Left ventricle myocardium inferior (tissue), 1 donor: ENCODE measurements around the gene MYBPHL. TPM values are rescaled to one million over a fixed set of nuclear protein-coding genes. Genes with fewer than 3 reads are reported as not detected.
A peak's percentile ranks its signal among the peaks of the same experiment; 100 is the strongest.

Experiments used
- DNase-seq: peaks from one replicate; pipeline ENCODE4 v3.0.0-alpha.2; 2020
- H3K27ac ChIP-seq: fragments of 200-600 bp; replicated peaks from 2 replicates; pipeline ENCODE4 v1.8.0; 2021
- H3K27me3 ChIP-seq: fragments of 200-600 bp; 2 replicates; pipeline ENCODE4 v1.8.0; 2021; ENCODE audit warnings: low read depth
- H3K36me3 ChIP-seq: fragments of 200-600 bp; 2 replicates; pipeline ENCODE4 v1.8.0; 2021
- H3K4me1 ChIP-seq: fragments of 200-600 bp; 2 replicates; pipeline ENCODE4 v1.8.0; 2021
- H3K4me3 ChIP-seq: fragments of 200-600 bp; 2 replicates; pipeline ENCODE4 v1.8.0; 2021; ENCODE audit warnings: mild to moderate bottlenecking, moderate library complexity
- H3K9me3 ChIP-seq: fragments of 200-600 bp; replicated peaks from 2 replicates; pipeline ENCODE4 v1.8.0; 2021
- intact Hi-C: fragments of 100-400 bp; cut with micrococcal nuclease; formaldehyde crosslinking; loops from one replicate; pipeline ENCODE4 v1.11.0; 2022
- total RNA-seq: library from RNA; stranded (reverse); fragmentation: NEBNext Ultra II Directional; extraction: Animal tissue kit (Norgen Biotek cat#: 25700); gene quantifications from one replicate; pipeline ENCODE4 v1.2.1, GENCODE V29; 2021
- TF ChIP-seq, protein P1 (sequence below): fragments of 200-600 bp; IDR thresholded peaks from 2 replicates; pipeline ENCODE4 v1.8.0; 2021; ENCODE audit warnings: antibody characterized with exemption, mild to moderate bottlenecking, borderline replicate concordance
- donor health status: DM: no; HTN: yes; CAD: no; lungs with severe emphysema.

Gene MYBPHL
- total RNA-seq, 1 donor from 2014 or later, result 0.22 TPM

DNA sequence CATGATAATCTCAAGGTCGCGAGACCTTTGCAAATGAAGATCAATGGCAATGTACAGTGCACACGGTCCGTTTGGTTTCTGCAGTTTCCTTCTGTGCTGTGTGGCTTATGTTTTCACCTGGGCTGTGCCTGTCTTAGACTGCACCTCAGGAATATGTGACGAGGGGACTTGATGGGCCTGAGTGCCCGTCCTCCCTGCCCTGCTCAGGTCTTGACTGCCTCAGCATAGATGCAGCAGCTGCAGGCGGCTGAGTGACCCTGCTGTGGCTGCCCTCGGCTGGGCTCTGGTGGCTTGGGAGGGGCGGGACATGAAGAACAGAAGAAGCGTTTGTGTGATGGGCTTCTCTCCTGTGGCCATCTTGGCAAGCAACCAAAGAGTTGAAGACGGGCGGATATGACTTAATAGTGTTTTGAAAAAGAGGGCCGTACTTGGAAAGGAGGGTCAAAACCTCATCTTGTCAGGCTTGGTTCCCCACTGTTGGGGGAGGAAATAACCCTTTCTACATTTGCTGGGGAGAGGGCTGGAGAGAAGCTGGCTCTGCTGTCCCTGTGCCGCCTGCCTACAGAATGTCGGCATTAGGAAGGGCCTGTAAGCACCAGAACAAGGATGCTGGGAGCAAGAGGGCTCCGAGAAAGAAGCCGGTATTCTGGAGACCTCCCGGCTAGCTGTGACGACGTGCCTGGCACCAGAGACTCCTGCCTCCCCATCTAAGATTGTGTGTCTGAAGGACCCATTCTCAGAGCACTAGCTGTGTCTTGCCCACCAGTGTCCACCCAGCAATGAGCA is 7.1 kb downstream of the MYBPHL start:
- Histone ChIP-seq H3K36me3 (no peaks in the 10 kb centered on the region), H3K4me3 (peak overlapping the region; percentile 21), H3K9me3 (no peaks in the 10 kb centered on the region), H3K27me3 (peaks cover 13% of the 10 kb centered on the region), H3K27ac (peak overlapping the region; percentile 72), H3K4me1 (peaks cover 43% of the 10 kb centered on the region)
- DNase-seq, result peak; percentile 72
- TF ChIP-seq, protein P1, sequence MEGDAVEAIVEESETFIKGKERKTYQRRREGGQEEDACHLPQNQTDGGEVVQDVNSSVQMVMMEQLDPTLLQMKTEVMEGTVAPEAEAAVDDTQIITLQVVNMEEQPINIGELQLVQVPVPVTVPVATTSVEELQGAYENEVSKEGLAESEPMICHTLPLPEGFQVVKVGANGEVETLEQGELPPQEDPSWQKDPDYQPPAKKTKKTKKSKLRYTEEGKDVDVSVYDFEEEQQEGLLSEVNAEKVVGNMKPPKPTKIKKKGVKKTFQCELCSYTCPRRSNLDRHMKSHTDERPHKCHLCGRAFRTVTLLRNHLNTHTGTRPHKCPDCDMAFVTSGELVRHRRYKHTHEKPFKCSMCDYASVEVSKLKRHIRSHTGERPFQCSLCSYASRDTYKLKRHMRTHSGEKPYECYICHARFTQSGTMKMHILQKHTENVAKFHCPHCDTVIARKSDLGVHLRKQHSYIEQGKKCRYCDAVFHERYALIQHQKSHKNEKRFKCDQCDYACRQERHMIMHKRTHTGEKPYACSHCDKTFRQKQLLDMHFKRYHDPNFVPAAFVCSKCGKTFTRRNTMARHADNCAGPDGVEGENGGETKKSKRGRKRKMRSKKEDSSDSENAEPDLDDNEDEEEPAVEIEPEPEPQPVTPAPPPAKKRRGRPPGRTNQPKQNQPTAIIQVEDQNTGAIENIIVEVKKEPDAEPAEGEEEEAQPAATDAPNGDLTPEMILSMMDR, result no peak
- intact Hi-C loops, result no loop called here

DNA sequence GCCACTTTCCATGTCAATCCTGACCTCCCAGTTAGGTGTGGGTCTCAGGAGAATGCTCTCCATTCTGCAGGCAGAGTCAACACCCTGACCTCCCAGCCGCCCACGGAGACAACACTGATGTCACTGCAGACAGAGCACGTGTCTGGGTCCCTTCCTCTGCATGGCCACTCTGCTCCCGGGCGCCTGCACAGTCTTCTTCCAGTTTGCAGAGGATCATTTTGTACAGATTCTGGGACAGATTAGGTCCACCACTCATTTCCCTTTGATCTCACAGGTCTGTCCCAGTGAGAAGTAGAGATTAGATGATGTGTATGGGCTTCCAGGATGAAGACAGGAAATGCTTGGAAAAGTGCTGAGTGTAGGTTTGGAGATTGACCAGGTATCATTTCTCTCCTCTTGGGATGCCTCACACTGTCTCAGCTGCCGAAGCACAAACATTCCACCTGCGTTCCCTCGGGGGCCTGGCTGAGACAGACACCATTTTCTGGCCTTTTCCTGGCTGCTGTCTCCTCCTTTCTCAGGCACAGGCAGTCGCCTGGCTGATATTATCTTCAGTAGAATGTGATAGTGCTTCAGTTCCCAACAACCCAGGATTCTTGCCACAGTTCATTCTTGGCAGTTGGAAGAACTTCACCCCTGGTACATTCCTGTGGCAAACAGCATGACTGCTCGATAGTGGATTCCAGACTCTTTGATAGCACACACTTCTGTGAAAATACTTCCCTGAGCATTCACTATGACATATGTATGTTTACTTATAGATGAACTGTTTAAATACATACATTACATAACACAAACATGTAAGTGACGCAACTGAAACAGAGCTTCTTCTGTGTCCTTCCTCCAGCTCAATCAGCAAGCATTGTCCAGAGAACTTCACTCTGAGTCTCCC is 7.9 kb downstream of the MYBPHL start:
- Histone ChIP-seq H3K4me1 (peaks cover 35% of the 10 kb centered on the region), H3K9me3 (no peaks in the 10 kb centered on the region), H3K27me3 (peaks cover 21% of the 10 kb centered on the region), H3K4me3 (peak overlapping the region; percentile 21), H3K27ac (peak overlapping the region; percentile 72), H3K36me3 (no peaks in the 10 kb centered on the region)
- intact Hi-C loops, result no loop called here
- TF ChIP-seq, protein P1, result no peak
- DNase-seq, result peak; percentile 48

DNA sequence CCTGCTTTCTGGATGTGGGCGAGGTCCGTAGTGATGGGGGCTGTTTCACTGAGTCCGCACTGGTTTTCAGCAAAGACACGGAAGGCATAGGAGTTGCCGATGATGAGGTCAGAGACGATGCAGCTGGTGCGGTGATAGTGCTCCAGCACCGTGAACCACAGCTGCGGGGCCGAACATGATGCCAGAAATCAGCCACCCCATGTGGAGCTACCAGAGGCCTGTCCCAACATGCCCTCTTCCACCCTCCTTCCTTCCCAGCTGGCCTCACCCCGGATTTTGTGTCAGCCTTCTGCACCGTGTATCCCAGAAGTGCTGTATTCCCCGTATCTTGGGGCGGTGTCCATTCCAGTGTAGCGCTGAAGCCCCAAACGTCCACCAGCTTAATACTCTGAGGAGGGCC is 10.0 kb downstream of the MYBPHL start:
- Histone ChIP-seq H3K27ac (no peak overlapping the region), H3K36me3 (no peaks in the 10 kb centered on the region), H3K4me3 (no peak overlapping the region), H3K4me1 (peaks cover 31% of the 10 kb centered on the region), H3K9me3 (no peaks in the 10 kb centered on the region), H3K27me3 (peaks cover 22% of the 10 kb centered on the region)
- TF ChIP-seq, protein P1, result no peak
- intact Hi-C loops, result no loop called here
- no peak for DNase-seq

DNA sequence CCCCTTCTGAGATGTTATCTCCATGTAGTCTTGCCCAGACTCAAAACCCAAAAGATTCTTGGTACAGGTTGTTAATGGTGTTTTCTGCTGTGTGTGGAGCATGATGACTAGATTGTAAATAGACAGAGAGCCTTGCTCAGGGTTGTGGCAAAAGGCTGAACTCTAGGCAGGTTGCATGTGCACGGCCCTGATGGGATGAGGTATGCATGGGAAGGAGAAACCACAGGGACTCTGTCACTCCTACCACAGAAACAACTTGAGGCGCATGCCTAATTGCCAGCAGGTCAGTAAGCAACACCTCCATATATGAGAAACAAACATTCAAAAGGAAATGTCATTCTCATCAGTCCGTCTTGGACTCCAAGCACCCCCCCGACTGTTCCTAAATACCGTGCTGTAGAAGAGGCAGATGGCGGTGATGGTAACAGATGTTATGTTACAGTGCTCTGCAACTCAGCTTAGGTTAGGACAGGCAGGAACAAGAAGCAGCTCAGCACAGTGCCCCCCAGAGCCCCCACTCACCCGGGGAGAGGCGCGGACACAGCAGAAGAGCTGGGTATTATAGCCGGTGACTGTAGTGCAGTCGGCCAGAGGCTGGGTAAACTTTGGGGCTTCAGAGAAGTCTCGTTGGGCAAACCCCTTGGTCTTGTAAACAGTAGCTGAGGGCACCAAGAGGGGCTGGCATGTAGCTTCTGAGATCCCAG is 10.9 kb downstream of the MYBPHL start:
- H3K9me3 ChIP-seq, result no peaks in the 10 kb centered on the region
- H3K4me1 ChIP-seq, result peaks cover 34% of the 10 kb centered on the region
- no peaks in the 10 kb centered on the region for H3K36me3 ChIP-seq
- intact Hi-C loops, result no loop called here
- peaks cover 22% of the 10 kb centered on the region for H3K27me3 ChIP-seq
- H3K4me3 ChIP-seq, result no peak overlapping the region
- H3K27ac ChIP-seq, result no peak overlapping the region
- TF ChIP-seq, protein P1, result no peak
- DNase-seq, result no peak

DNA sequence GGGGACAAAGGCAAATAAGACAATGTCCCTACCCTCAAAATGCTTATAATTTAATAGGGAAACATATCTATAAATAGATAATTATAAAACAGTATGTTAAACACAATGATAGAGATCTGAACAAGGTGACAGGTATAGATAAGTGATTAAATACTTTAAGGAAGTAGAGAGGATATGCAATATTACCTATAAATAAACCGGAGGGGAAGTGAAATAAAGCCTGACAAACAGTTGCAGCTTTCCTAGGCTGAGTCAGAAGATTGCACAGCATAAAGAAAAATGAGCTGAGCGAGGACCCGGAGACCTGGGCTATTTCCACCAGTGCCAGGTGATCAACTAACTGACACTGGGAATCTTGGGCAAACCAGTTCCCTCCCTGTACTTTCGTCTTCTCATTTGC is 12.3 kb downstream of the MYBPHL start:
- H3K27me3 ChIP-seq, result peaks cover 22% of the 10 kb centered on the region
- DNase-seq, result no peak
- TF ChIP-seq, protein P1, result no peak
- no peak overlapping the region for H3K27ac ChIP-seq
- intact Hi-C loops, result no loop called here
- no peaks in the 10 kb centered on the region for H3K9me3 ChIP-seq
- no peak overlapping the region for H3K4me3 ChIP-seq
- peaks cover 21% of the 10 kb centered on the region for H3K4me1 ChIP-seq
- H3K36me3 ChIP-seq, result no peaks in the 10 kb centered on the region
